ENCODE measurements around the gene SPECC1.

GRCh38 chr17:20213449-20213848, 204.3 kb downstream of the SPECC1 start:
- TF ChIP-seq CTCF (IDR thresholded peaks at IDR 0.05; ENCODE audit: insufficient read depth, low read length), result no peak
- TF ChIP-seq REST (IDR thresholded peaks at IDR 0.05; ENCODE audit: insufficient replicate concordance, low read depth), result no peak
- TF ChIP-seq POLR2AphosphoS5 (IDR thresholded peaks at IDR 0.05; ENCODE audit: low read depth), result no peak
- TF ChIP-seq SPI1 (IDR thresholded peaks at IDR 0.05; ENCODE audit: borderline replicate concordance, low read depth), result no peak

Measured in HL-60 (cell line).